ENCODE results near the gene SERPINH1. TPM values are rescaled to one million over a fixed set of nuclear protein-coding genes. Genes with fewer than 3 reads are reported as not detected.
A peak's percentile ranks its signal among the peaks of the same experiment; 100 is the strongest.

SERPINH1 gene
- polyA plus RNA-seq (ENCODE audit: insufficient read length in 3 of 3) = 100 to 1,000 TPM; 291 to 341 (median 336) TPM

GRCh38 chr11:75562048-75562835 lies at the start of gene SERPINH1:
SERPINH1 (plus strand) TSS chr11:75562253; CDS start chr11:75566350, 4,097 bp downstream.
- peak in 2 of 3 donors; percentile 73 to 75 for DNase-seq (ENCODE audit: low read depth in 3 of 3, low spot score in 2 of 3)

GRCh38 chr11:75513250-75513649 lies 48.8 kb upstream of the SERPINH1 start:
- no peak for DNase-seq (ENCODE audit: low read depth in 3 of 3, low spot score in 2 of 3)

GRCh38 chr11:75514596-75514995 lies 47.5 kb upstream of the SERPINH1 start:
- no peak for DNase-seq (ENCODE audit: low read depth in 3 of 3, low spot score in 2 of 3)

- no peak for DNase-seq (ENCODE audit: low read depth in 3 of 3, low spot score in 2 of 3)
Observed at GRCh38 chr11:75516140-75516539, 45.9 kb upstream of the SERPINH1 start.

- no peak for DNase-seq (ENCODE audit: low read depth in 3 of 3, low spot score in 2 of 3)
Observed at GRCh38 chr11:75516886-75517285, 45.2 kb upstream of the SERPINH1 start.

GRCh38 chr11:75518204-75518549 lies 43.9 kb upstream of the SERPINH1 start:
- no peak for DNase-seq (ENCODE audit: low read depth in 3 of 3, low spot score in 2 of 3)

- no peak for DNase-seq (ENCODE audit: low read depth in 3 of 3, low spot score in 2 of 3)
Observed at GRCh38 chr11:75518771-75519653, 43.0 kb upstream of the SERPINH1 start.

GRCh38 chr11:75520688-75521087 lies 41.4 kb upstream of the SERPINH1 start:
- DNase-seq (ENCODE audit: low read depth in 3 of 3, low spot score in 2 of 3) = no peak

- no peak for DNase-seq (ENCODE audit: low read depth in 3 of 3, low spot score in 2 of 3)
Observed at GRCh38 chr11:75522286-75523044, 39.6 kb upstream of the SERPINH1 start.

- DNase-seq (ENCODE audit: low read depth in 3 of 3, low spot score in 2 of 3) = no peak
Observed at GRCh38 chr11:75523189-75523588, 38.9 kb upstream of the SERPINH1 start.

- DNase-seq (ENCODE audit: low read depth in 3 of 3, low spot score in 2 of 3) = no peak
Observed at GRCh38 chr11:75523811-75524664, 38.0 kb upstream of the SERPINH1 start.

GRCh38 chr11:75524665-75525432 lies 37.2 kb upstream of the SERPINH1 start:
- DNase-seq (ENCODE audit: low read depth in 3 of 3, low spot score in 2 of 3) = no peak

- peak; percentile 53 to 67 (median 65) for DNase-seq (ENCODE audit: low read depth in 3 of 3, low spot score in 2 of 3)
Observed at GRCh38 chr11:75525433-75526191, 36.4 kb upstream of the SERPINH1 start, which contains the start of gene GDPD5. GDPD5 (minus strand) TSS chr11:75525941; CDS start chr11:75477735, 48,206 bp downstream.

GRCh38 chr11:75526192-75526541 lies 35.9 kb upstream of the SERPINH1 start:
- no peak for DNase-seq (ENCODE audit: low read depth in 3 of 3, low spot score in 2 of 3)

- DNase-seq (ENCODE audit: low read depth in 3 of 3, low spot score in 2 of 3) = no peak
Observed at GRCh38 chr11:75527130-75527529, 34.9 kb upstream of the SERPINH1 start.

GRCh38 chr11:75527938-75528735 lies 33.9 kb upstream of the SERPINH1 start:
- no peak for DNase-seq (ENCODE audit: low read depth in 3 of 3, low spot score in 2 of 3)

GRCh38 chr11:75530577-75530976 lies 31.5 kb upstream of the SERPINH1 start:
- DNase-seq (ENCODE audit: low read depth in 3 of 3, low spot score in 2 of 3) = no peak

- no peak for DNase-seq (ENCODE audit: low read depth in 3 of 3, low spot score in 2 of 3)
Observed at GRCh38 chr11:75531325-75531724, 30.7 kb upstream of the SERPINH1 start.

Data from right renal cortex interstitium (tissue), 3 donors.